ENCODE measurements around the gene UBE2V1. TPM values are rescaled to one million over a fixed set of nuclear protein-coding genes. Genes with fewer than 3 reads are reported as not detected.

Gene UBE2V1
- total and polyA plus RNA-seq, 2 of the 13 experiments (the other 11 are each of a cell fraction or from before 2014, with no cell fraction given): 81.3 to 132 TPM

- peak; percentile 45; the same call in 1 of the 2 replicates for TF ChIP-seq ZBTB7A (CRISPR knock-in tag; IDR thresholded peaks at IDR 0.05)
- no peak for TF ChIP-seq ZIK1 (CRISPR knock-in tag; IDR thresholded peaks at IDR 0.05; ENCODE audit: borderline replicate concordance, low read depth)
- TF ChIP-seq SNAPC2 (CRISPR knock-in tag; IDR thresholded peaks at IDR 0.05): no peak
- TF ChIP-seq DMTF1 (CRISPR knock-in tag; IDR thresholded peaks at IDR 0.05): no peak
- peak; percentile 56; the same call in 1 of the 2 replicates for TF ChIP-seq FOXP1 (IDR thresholded peaks at IDR 0.05)
- peak; percentile 84 for TF ChIP-seq FOXP1 (CRISPR knock-in tag; IDR thresholded peaks at IDR 0.05)
- no peak for TF ChIP-seq IKZF4 (CRISPR knock-in tag; IDR thresholded peaks at IDR 0.05; ENCODE audit: borderline replicate concordance, low read depth, not compliant biosample characterization)
- no peak for TF ChIP-seq ZNF382 (CRISPR knock-in tag; IDR thresholded peaks at IDR 0.05; ENCODE audit: borderline replicate concordance)
- TF ChIP-seq ZNF260 (CRISPR knock-in tag; IDR thresholded peaks at IDR 0.05; ENCODE audit: borderline replicate concordance, low read depth): no peak
- no peak for TF ChIP-seq ZNF816 (CRISPR knock-in tag; IDR thresholded peaks at IDR 0.05; ENCODE audit: borderline replicate concordance)
- no peak for TF ChIP-seq ZSCAN20 (CRISPR knock-in tag; IDR thresholded peaks at IDR 0.05; ENCODE audit: borderline replicate concordance)
- no peak for TF ChIP-seq GFI1 (CRISPR knock-in tag; IDR thresholded peaks at IDR 0.05; ENCODE audit: borderline replicate concordance)
- 0 out of 2 replicates have a peak, but pooled peaks have one; percentile 23 for TF ChIP-seq ZSCAN25 (CRISPR knock-in tag; IDR thresholded peaks at IDR 0.05)
- 0 out of 2 replicates have a peak, but pooled peaks have one; percentile 38 for TF ChIP-seq ZNF136 (CRISPR knock-in tag; IDR thresholded peaks at IDR 0.05; ENCODE audit: low read depth)
- TF ChIP-seq ZNF619 (CRISPR knock-in tag; IDR thresholded peaks at IDR 0.05): no peak
- TF ChIP-seq ZNF318 (CRISPR knock-in tag; IDR thresholded peaks at IDR 0.05): no peak
- TF ChIP-seq ZNF704 (CRISPR knock-in tag; IDR thresholded peaks at IDR 0.05; ENCODE audit: borderline replicate concordance): no peak
- TF ChIP-seq FOXM1 (CRISPR knock-in tag; IDR thresholded peaks at IDR 0.05): no peak
- TF ChIP-seq MED8 (CRISPR knock-in tag; IDR thresholded peaks at IDR 0.05; ENCODE audit: insufficient replicate concordance): no peak
Measured at GRCh38 chr20:50073500-50073899, 39.5 kb downstream of the UBE2V1 start (continued).
